NCI-H1436 treated with DMSO at 0.1 percent for 48 hours (cell line): ENCODE measurements around the gene ADAM33.

Experiments used
- DNase-seq: peaks from one replicate; lab custom pipeline; 2025; lab: John Stamatoyannopoulos, UW

ADAM33 gene

GRCh38 chr20:3667434-3668037, 14.3 kb downstream of the ADAM33 start:
- DNase-seq, result no peak

DNA sequence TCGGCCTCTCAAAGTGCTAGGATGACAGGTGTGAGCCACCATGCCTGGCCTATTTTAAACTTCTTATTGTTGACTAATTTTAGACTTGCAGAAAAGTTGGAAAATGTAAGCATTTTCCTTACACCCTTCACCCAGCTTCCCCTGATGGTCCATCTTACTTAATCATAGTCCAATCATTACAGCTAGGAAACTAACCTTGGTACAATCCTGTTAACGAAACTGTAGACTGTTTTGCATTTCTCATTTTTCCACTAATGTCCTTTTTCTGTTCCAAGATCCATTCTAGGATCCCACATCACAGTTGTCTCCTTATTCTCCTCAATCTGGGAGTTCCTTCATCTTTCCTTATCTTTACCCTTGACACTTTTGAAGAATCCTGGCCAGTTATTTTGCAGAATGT, 18.0 kb downstream of the ADAM33 start:
- DNase-seq, result no peak

- no peak for DNase-seq
Observed at GRCh38 chr20:3663031-3663701, 18.6 kb downstream of the ADAM33 start, which contains the start of gene GFRA4. Gene GFRA4 (minus strand): TSS chr20:3663399. CDS start chr20:3663399, 0 bp downstream.

DNA sequence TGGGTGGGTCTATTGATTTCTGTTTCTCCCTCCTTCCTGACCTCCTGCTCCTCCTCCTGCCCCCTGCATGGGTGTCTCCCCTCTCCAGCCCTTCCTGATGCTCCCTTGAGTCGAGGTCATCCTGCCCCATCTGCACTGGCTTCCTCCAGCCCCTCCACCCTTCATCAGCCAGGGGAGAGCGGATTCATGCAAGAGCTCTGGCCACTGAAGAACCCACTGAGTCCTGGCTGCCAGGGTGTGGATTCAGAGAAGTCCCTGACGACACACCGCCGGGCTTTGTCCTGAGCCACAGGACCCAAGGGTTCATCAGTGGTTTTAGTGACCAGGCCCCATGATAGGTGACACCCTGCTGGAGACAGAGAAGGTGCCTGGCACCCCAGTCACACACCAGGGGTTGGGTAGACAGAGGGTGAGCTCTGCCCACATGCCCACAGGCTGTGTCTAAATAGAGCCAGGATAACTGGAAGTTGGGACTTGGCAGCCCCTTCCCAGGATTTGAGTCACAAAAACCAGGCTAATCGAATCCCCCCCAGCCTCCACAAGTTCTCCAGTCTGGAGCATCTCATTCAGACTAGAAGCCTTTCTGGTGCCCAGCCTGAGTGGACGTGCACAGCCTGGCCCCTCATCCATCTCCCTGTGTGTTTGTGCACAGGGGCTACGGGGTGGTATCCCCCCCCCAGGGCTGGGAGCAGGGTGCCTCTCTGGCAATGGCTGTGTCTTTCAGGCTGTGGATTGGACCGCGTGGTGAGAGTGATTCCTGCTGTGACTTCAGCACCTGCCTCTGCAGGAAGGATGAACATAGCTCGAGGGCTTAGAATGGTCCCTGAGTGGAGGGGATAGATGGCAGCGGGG, 19.8 kb downstream of the ADAM33 start:
- DNase-seq, result no peak

DNA sequence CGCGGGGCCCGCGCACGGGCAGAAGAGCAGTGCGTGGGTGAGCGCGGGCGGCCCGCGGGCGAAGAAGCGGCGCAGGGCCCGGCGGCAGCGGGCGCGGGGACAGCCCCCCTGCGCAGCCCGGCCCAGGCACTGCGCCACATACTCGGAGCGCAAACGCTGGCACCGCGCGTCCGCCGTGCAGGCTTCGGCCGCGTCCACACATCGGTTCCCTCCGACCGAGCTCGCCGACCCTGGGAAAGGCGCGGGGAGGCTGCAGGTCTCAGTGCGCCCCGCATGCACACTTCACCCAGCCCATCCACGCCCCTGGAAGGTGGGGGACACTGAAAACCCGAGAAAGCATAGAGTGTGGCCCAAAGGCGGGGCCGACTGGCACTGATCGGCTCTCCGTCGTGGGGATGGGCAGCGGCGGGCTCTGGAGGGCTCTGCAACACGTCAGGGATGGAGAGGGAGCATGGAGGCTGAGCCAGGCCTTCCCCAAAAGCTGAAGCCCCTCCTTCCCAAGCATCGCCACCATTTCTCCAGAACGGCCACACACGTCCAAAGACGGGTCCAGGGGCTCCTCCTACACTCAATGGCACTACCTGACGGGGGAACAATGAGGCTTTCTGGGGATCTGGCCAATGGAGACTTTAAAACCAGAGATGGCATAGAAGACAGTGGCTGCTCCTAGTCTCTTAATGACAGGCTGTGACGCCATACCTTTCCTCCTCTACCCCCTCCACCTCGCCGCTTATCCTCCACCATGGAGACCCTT, 20.6 kb downstream of the ADAM33 start:
- no peak for DNase-seq

GRCh38 chr20:3660262-3661059, 21.3 kb downstream of the ADAM33 start:
- DNase-seq, result no peak

DNA sequence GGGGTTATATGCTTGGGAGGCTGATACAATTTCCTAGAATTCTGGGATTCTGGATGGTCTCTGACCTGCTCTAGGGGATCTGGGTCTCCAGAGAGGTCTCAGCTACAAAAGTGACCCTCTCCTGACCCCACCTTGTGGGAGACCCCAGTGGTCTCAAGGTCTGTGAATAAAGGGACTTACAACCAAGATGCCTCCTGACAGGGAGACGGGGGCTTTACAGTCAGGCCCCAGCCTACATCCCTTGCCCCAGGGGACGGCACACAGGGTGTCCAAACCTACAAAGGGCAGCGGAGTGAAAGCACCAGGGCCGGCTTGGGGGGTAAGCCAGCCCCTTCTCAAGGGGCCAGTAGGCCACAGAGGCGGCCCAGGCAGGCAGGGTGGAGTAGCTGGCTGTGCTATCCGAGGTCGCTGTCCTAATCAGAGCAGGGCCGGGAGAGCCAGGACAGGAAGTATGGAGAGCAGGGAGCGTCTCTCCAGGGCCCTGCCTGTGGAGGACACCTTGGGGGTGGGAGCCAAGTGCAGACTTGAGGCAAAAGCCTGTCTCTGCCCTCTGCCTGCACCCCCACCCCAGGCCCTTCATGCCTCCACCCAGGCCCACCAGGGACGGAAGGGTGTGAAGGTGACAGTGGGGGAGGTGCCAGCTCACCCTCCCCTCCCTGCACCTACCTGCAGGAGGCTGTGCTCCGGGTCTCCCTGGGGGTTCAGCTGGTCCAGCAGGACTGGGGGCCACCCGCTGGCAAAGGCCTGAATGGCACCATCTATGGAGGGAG, 22.1 kb downstream of the ADAM33 start:
- no peak for DNase-seq

GRCh38 chr20:3658716-3659491, 22.9 kb downstream of the ADAM33 start:
- no peak for DNase-seq

DNA sequence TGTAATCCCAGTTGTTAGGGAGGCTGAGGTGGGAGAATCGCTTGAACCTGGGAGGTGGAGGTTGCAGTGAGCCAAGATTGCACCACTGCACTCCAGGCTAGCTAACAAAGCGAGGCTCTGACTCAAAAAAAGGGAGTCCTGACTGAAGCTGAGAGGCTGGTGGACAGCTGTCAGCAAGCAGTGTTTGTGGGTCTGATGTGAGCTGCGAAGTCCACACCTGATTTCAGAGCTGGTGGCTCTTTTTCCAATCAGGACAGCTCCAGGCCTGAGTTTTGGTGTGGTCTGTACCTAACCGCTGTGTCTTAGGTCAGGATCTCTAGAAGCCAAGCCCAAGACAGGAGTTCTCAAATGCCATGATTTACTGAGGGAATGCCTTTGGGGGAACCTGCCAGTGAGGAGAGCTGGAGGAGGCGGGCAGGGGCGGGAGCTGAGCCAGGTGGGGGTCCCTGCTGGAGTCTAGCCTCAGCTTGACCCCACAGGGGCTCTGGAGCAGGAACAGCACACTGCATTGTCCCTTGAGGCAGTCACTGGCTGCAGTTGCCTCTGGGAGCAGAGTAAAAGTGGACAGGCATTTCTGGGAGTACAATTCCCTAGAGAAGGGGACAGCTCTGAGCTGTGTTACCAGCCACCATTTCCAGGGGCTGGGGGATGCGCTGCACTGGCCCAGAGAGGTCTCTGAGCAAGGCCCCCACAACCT, 23.6 kb downstream of the ADAM33 start:
- DNase-seq, result no peak

DNA sequence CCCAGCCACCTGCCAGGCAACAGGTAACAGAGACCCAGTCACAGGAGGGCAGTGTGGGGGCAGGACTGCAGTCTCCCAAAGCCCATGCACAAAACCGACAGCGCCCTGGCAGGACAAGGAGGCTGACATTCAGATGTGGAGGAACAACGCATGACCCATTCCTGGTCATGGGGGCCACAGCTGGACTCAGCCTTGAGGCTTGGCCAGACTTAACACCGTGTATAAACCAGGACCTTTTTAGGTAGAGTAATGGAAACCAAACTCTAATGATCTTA, 26.7 kb downstream of the ADAM33 start:
- no peak for DNase-seq

- no peak for DNase-seq
Observed at GRCh38 chr20:3654326-3655130, 27.3 kb downstream of the ADAM33 start.

- no peak for DNase-seq
Observed at GRCh38 chr20:3653921-3654320, 27.9 kb downstream of the ADAM33 start.

DNA sequence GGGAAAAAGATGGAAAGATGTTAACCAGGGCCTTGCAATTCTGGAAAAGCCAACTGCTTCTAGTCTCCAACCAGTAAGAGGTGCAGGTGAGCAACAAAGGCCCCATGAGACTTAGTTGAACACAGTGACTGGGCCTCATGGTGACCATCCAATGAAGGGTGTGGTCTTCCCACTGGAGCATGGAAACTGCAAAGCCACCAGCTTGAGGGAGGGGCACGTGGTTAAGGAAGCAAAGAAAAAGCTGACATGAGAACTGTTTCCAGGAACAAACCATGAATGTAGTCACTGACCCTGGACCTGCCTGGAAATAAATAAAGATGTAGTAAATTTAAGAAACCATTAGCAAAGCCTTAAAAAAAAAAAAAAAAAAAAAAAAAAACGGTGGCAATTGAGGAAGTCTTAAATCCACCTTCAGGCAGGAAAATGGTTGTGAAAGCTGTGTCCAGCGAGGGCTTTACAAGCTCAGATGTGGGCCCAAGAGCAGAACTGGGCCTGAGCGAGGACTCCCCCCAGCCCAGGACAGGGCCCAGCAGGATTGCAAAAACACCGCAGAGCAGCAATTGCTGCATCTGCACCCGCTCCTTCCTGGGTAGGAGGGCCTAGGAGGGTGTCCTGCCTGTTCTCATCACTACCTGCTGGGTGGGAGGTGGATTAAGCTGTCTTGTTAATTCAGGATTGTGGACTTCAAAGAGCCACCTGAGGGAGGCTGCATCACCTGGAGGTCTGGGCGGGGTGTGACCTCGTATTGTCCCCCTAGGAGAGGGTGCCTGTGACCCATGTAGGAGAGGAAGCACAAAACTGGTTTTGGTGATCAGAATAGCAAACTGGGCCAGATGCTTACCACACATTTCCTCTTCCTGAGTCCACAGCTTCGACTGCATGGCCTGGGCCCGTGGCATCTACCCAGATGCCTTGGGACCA, 28.9 kb downstream of the ADAM33 start:
- DNase-seq, result no peak

- DNase-seq, result no peak
Observed at GRCh38 chr20:3652221-3652620, 29.6 kb downstream of the ADAM33 start.

DNA sequence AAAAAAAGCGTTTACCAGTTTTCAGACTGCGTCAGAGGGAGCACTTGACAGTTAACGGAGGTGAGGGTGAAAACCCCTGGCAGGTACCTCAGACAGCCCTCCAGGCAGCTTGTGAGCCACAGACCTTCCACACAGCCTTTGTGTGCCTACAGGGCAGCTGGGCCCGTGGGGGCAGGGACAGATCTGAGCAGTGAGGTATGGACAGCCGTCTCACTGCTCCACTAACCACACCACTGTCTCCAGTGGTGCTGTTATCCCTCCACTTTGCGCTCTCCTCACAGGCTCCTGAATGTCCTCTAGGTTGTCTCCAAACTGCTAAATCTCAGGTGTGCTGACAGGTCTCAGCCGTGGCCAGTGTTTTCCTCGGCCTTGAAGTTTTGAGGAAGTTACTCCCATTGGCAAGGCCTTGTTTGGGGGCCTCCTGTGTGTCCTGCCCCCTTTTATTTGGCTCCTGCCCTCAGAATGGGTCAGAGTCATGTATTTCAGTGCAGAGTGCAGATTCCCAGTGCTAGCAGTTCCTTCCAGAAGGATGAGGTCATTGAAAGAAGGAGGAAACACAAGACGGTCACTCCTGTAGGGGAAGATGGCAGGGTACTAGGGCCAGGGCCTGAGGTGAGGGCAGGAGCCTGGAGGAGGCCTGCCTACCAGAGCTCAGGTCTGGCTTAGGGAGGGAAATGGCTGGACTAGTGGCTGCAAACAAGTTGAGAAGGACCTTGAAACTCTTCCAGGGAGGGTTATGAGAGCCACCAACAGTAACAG, 30.4 kb downstream of the ADAM33 start:
- DNase-seq, result no peak

GRCh38 chr20:3648951-3649350, 32.9 kb downstream of the ADAM33 start:
- DNase-seq, result no peak

GRCh38 chr20:3647473-3647872, 34.3 kb downstream of the ADAM33 start:
- no peak for DNase-seq
